HEK293 (cell line): ENCODE data around the gene TNFRSF1A.

ENCODE experiments used
- CTCF ChIA-PET: fragments of 350-600 bp; formaldehyde crosslinking; extraction: SDS; loops from one replicate; lab custom pipeline; 2021; ENCODE audit warnings: antibody characterized with exemption; lab: Yijun Ruan, JAX
- POLR2A ChIA-PET: fragments of 300-600 bp; formaldehyde crosslinking; extraction: SDS; loops from one replicate; lab custom pipeline; 2020; ENCODE audit warnings: antibody characterized with exemption, inconsistent platforms; lab: Yijun Ruan, JAX
- H3K27ac ChIP-seq: fragments of 200-500 bp; sonication (Bioruptor generic); 2 replicates; pipeline ENCODE4 v1.5.1; 2014; ENCODE audit warnings: low read depth, low read length, control low read depth, inconsistent platforms; ENCODE audit errors: extremely low read depth
- H3K36me3 ChIP-seq, 2 experiments: fragments of 200-500 bp in 1 of 2; sonication (Bioruptor generic) in 1 of 2; 1 replicate in 1 of 2; 2 replicates in 1 of 2; pipeline ENCODE4 v1.5.1; 2014 to 2017; ENCODE audit warnings: inconsistent platforms in 2 of 2, low read length in 2 of 2; ENCODE audit not compliant: control insufficient read depth in 2 of 2, insufficient read depth in 1 of 2
- H3K4me1 ChIP-seq: fragments of 200-500 bp; sonication (Bioruptor generic); 2 replicates; pipeline ENCODE4 v1.5.1; 2014; ENCODE audit warnings: mild to moderate bottlenecking, low read length, inconsistent platforms; ENCODE audit not compliant: control insufficient read depth, insufficient read depth
- H3K4me3 ChIP-seq: 2 replicates; pipeline ENCODE4 v1.5.1; 2011; ENCODE audit warnings: low read depth, mild to moderate bottlenecking, control low read depth, low read length, moderate library complexity
- H3K9me3 ChIP-seq: fragments of 200-500 bp; sonication (Bioruptor generic); 2 replicates; pipeline ENCODE4 v1.5.1; 2014; ENCODE audit warnings: low read depth, low read length, inconsistent platforms; ENCODE audit not compliant: control insufficient read depth, insufficient read depth
- BCL11B ChIP-seq: fragments of 450-650 bp; formaldehyde crosslinking; IDR thresholded peaks from 2 replicates; pipeline ENCODE4 v1.5.1; 2016; ENCODE audit warnings: low read depth, missing biosample characterization, missing genetic modification characterization
- EGR2 ChIP-seq: fragments of 450-650 bp; formaldehyde crosslinking; IDR thresholded peaks from 2 replicates; pipeline ENCODE4 v1.5.1; 2016; ENCODE audit warnings: low read depth, missing biosample characterization, missing genetic modification characterization
- KLF16 ChIP-seq: fragments of 450-650 bp; formaldehyde crosslinking; IDR thresholded peaks from 2 replicates; pipeline ENCODE4 v1.5.1; 2017; ENCODE audit warnings: missing biosample characterization, missing genetic modification characterization
- MZF1 ChIP-seq: fragments of 450-650 bp; formaldehyde crosslinking; IDR thresholded peaks from 2 replicates; pipeline ENCODE4 v1.5.1; 2017; ENCODE audit warnings: missing biosample characterization, missing genetic modification characterization, borderline replicate concordance
- OVOL3 ChIP-seq: fragments of 450-650 bp; formaldehyde crosslinking; IDR thresholded peaks from 2 replicates; pipeline ENCODE4 v1.5.1; 2016; ENCODE audit warnings: missing biosample characterization, missing genetic modification characterization
- PRDM10 ChIP-seq: fragments of 450-650 bp; formaldehyde crosslinking; IDR thresholded peaks from 2 replicates; pipeline ENCODE4 v1.5.1; 2016; ENCODE audit warnings: missing biosample characterization, missing genetic modification characterization
- SCRT2 ChIP-seq: fragments of 450-650 bp; formaldehyde crosslinking; IDR thresholded peaks from 2 replicates; pipeline ENCODE4 v1.5.1; 2016; ENCODE audit warnings: missing biosample characterization, missing genetic modification characterization
- ZIC2 ChIP-seq: fragments of 450-650 bp; formaldehyde crosslinking; IDR thresholded peaks from 2 replicates; pipeline ENCODE4 v1.5.1; 2016; ENCODE audit warnings: missing biosample characterization, missing genetic modification characterization
- ZNF112 ChIP-seq: fragments of 450-650 bp; formaldehyde crosslinking; IDR thresholded peaks from 2 replicates; pipeline ENCODE4 v1.5.0; 2017; ENCODE audit warnings: missing biosample characterization, missing genetic modification characterization
- ZNF114 ChIP-seq: fragments of 450-650 bp; formaldehyde crosslinking; IDR thresholded peaks from 2 replicates; pipeline ENCODE4 v1.5.0; 2017; ENCODE audit warnings: missing biosample characterization, missing genetic modification characterization
- ZNF121 ChIP-seq: fragments of 450-650 bp; formaldehyde crosslinking; IDR thresholded peaks from 2 replicates; pipeline ENCODE4 v1.5.1; 2016; ENCODE audit warnings: missing biosample characterization, missing genetic modification characterization
- ZNF404 ChIP-seq: fragments of 450-650 bp; formaldehyde crosslinking; IDR thresholded peaks from 2 replicates; pipeline ENCODE4 v1.5.1; 2017; ENCODE audit warnings: missing biosample characterization, missing genetic modification characterization
- ZNF626 ChIP-seq: fragments of 450-650 bp; sonication (Bioruptor Pico); formaldehyde crosslinking; IDR thresholded peaks from 2 replicates; pipeline ENCODE4 v1.5.1; 2018; ENCODE audit warnings: missing biosample characterization, missing genetic modification characterization, inconsistent platforms

The TNFRSF1A gene

GRCh38 chr12:6316921-6317692, 24.8 kb downstream of the TNFRSF1A start:
- no peaks in the 10 kb centered on the region for H3K9me3 ChIP-seq
- ChIA-PET CTCF (interaction anchor here (0.6 to 1.2 kb wide), 5 partner anchors 8 to 374 kb away, joined by 3 read pairs; no protein-coding TSS in a partner anchor), POLR2A (interaction anchor here (0.7 to 1.0 kb wide), 2 partner anchors 9 to 14 kb away, joined by 3 read pairs; no protein-coding TSS in a partner anchor)
- no peak overlapping the region for H3K27ac ChIP-seq
- no peaks in the 10 kb centered on the region for H3K36me3 ChIP-seq
- H3K4me1 ChIP-seq, result no peaks in the 10 kb centered on the region
- no peak overlapping the region for H3K4me3 ChIP-seq
- no peak for TF ChIP-seq MZF1 (tag by site-specific recombination)
- TF ChIP-seq OVOL3 (tag by site-specific recombination), result no peak
- peak; percentile 81 for TF ChIP-seq ZIC2 (tag by site-specific recombination)

- no peaks in the 10 kb centered on the region for H3K9me3 ChIP-seq
- H3K27ac ChIP-seq, result no peak overlapping the region
- H3K4me3 ChIP-seq, result no peak overlapping the region
- POLR2A ChIA-PET, result interaction anchor here (1.0 to 1.3 kb wide), 2 partner anchors 10 to 177 kb away, joined by 3 to 4 read pairs; partner anchors contain the start of gene MRPL51
- TF ChIP-seq PRDM10 (tag by site-specific recombination), result no peak
- TF ChIP-seq BCL11B, result no peak
- TF ChIP-seq ZNF112 (tag by site-specific recombination), result no peak
- TF ChIP-seq ZNF626 (tag by site-specific recombination), result no peak
- no peak for TF ChIP-seq ZNF114
- no peak for TF ChIP-seq KLF16 (tag by site-specific recombination)
- TF ChIP-seq ZNF121 (tag by site-specific recombination), result no peak
- no peak for TF ChIP-seq ZNF404 (tag by site-specific recombination)
- TF ChIP-seq, all 188 proteins: peak for 0
- CTCF ChIA-PET, result interaction anchor here (0.6 to 1.2 kb wide), 6 partner anchors 7 to 223 kb away, joined by 3 to 4 read pairs (median 3); no protein-coding TSS in a partner anchor
- Histone ChIP-seq H3K4me1 (no peaks in the 10 kb centered on the region), H3K36me3 (no peaks in the 10 kb centered on the region)
Measured at GRCh38 chr12:6315704-6316597, 25.9 kb downstream of the TNFRSF1A start.

- no peaks in the 10 kb centered on the region for H3K36me3 ChIP-seq
- no peak overlapping the region for H3K4me3 ChIP-seq
- H3K4me1 ChIP-seq, result no peaks in the 10 kb centered on the region
- no peaks in the 10 kb centered on the region for H3K9me3 ChIP-seq
- TF ChIP-seq SCRT2 (no peak), EGR2 (tag by site-specific recombination) (no peak)
- TF ChIP-seq, all 188 proteins: peak for 0
- ChIA-PET POLR2A (interaction anchor here (1.3 kb wide), 1 partner anchor 178 kb away, joined by 4 read pairs; the partner anchor contains the start of gene MRPL51), CTCF (interaction anchor here (0.5 kb wide), 1 partner anchor 162 kb away, joined by 4 read pairs; no protein-coding TSS in a partner anchor)
- no peak overlapping the region for H3K27ac ChIP-seq
Measured at GRCh38 chr12:6315184-6315583, 26.7 kb downstream of the TNFRSF1A start.
